ENCODE results near the gene SPATA3. TPM values are rescaled to one million over a fixed set of nuclear protein-coding genes. Genes with fewer than 3 reads are reported as not detected.

The SPATA3 gene
- total RNA-seq, 1 donor from 2014 or later = not detected

GRCh38 chr2:231008131-231008530, 12.2 kb downstream of the SPATA3 start:
- no peak for TF ChIP-seq CTCF (IDR thresholded peaks at IDR 0.05)
- H3K27me3 ChIP-seq = no peaks in the 10 kb centered on the region
- intact Hi-C loops (cut with DNase I) = no loop called here
- no peak for DNase-seq (ENCODE audit: low spot score in 2 of 2)
- H3K27ac ChIP-seq = no peak overlapping the region
- no peak overlapping the region for H3K4me3 ChIP-seq
- H3K9me3 ChIP-seq = no peaks in the 10 kb centered on the region
- no peaks in the 10 kb centered on the region for H3K4me1 ChIP-seq
- no peaks in the 10 kb centered on the region for H3K36me3 ChIP-seq

- H3K36me3 ChIP-seq = no peaks in the 10 kb centered on the region
- no peaks in the 10 kb centered on the region for H3K4me1 ChIP-seq
- no peaks in the 10 kb centered on the region for H3K27me3 ChIP-seq
- H3K27ac ChIP-seq = no peak overlapping the region
- DNase-seq (ENCODE audit: low spot score in 2 of 2) = no peak
- no peak overlapping the region for H3K4me3 ChIP-seq
- intact Hi-C loops (cut with DNase I) = no loop called here
- no peak for TF ChIP-seq CTCF (IDR thresholded peaks at IDR 0.05)
- H3K9me3 ChIP-seq = no peaks in the 10 kb centered on the region
These were observed 13.5 kb downstream of the SPATA3 start for GRCh38 chr2:231009236-231009919.

- no peak for DNase-seq (ENCODE audit: low spot score in 2 of 2)
- no peak overlapping the region for H3K4me3 ChIP-seq
- H3K36me3 ChIP-seq = no peaks in the 10 kb centered on the region
- H3K4me1 ChIP-seq = no peaks in the 10 kb centered on the region
- H3K9me3 ChIP-seq = no peaks in the 10 kb centered on the region
- no peak overlapping the region for H3K27ac ChIP-seq
- intact Hi-C loops (cut with DNase I) = no loop called here
- H3K27me3 ChIP-seq = no peaks in the 10 kb centered on the region
- no peak for TF ChIP-seq CTCF (IDR thresholded peaks at IDR 0.05)
These were observed 14.3 kb downstream of the SPATA3 start for GRCh38 chr2:231010201-231010730.

- Histone ChIP-seq H3K27me3 (no peaks in the 10 kb centered on the region), H3K27ac (no peak overlapping the region), H3K36me3 (no peaks in the 10 kb centered on the region), H3K9me3 (no peaks in the 10 kb centered on the region), H3K4me3 (no peak overlapping the region), H3K4me1 (no peaks in the 10 kb centered on the region)
- intact Hi-C loops (cut with DNase I) = no loop called here
- no peak for DNase-seq (ENCODE audit: low spot score in 2 of 2)
- TF ChIP-seq CTCF (IDR thresholded peaks at IDR 0.05) = no peak
These were observed 15.6 kb downstream of the SPATA3 start for GRCh38 chr2:231011526-231011925.

GRCh38 chr2:231012463-231012862, 16.5 kb downstream of the SPATA3 start:
- DNase-seq (ENCODE audit: low spot score in 2 of 2) = no peak
- H3K27me3 ChIP-seq = no peaks in the 10 kb centered on the region
- H3K27ac ChIP-seq = no peak overlapping the region
- no peak for TF ChIP-seq CTCF (IDR thresholded peaks at IDR 0.05)
- no peak overlapping the region for H3K4me3 ChIP-seq
- no peaks in the 10 kb centered on the region for H3K9me3 ChIP-seq
- no peaks in the 10 kb centered on the region for H3K4me1 ChIP-seq
- no peaks in the 10 kb centered on the region for H3K36me3 ChIP-seq
- intact Hi-C loops (cut with DNase I) = no loop called here

Data from ascending aorta (tissue), 2 donors.